PC-3 (cell line): ENCODE measurements around the gene CARNS1.

ENCODE experiments used
- CTCF ChIP-seq: fragments of 300-600 bp; sonication (generic); conservative IDR thresholded peaks from 2 replicates; pipeline ENCODE4 v1.5.1; 2017; ENCODE audit warnings: antibody characterized with exemption, low read depth, mild to moderate bottlenecking, low read length
- EZH2 ChIP-seq: fragments of 300-600 bp; sonication (generic); IDR thresholded peaks from one replicate; pipeline ENCODE4 v1.6.1; 2017; ENCODE audit warnings: antibody characterized with exemption, mild to moderate bottlenecking, low read length; ENCODE audit not compliant: unreplicated experiment
- EZH2phosphoT487 ChIP-seq: fragments of 300-600 bp; sonication (generic); IDR thresholded peaks from 2 replicates; pipeline ENCODE4 v1.6.1; 2018; ENCODE audit warnings: mild to moderate bottlenecking, antibody characterized with exemption, low read length, borderline replicate concordance

- TF ChIP-seq CTCF: no peak
- no peak for TF ChIP-seq EZH2
- no peak for TF ChIP-seq EZH2phosphoT487
These were observed 47.7 kb downstream of the CARNS1 start for GRCh38 chr11:67463186-67463585.
